OCI-LY1 (cell line): ENCODE data around the gene PDGFA.

Experiments
- H2AFZ ChIP-seq: fragments of 200-600 bp; sonication (generic), shearing (Covaris generic); 2 replicates; pipeline ENCODE4 v1.6.0; 2014; ENCODE audit warnings: antibody characterized with exemption, mild to moderate bottlenecking, low read length
- H3F3A ChIP-seq: fragments of 200-600 bp; sonication (generic), shearing (Covaris generic); 2 replicates; pipeline ENCODE4 v1.6.0; 2014; ENCODE audit warnings: mild to moderate bottlenecking, antibody characterized with exemption, low read length, moderate library complexity; ENCODE audit not compliant: insufficient read depth
- H3K27ac ChIP-seq: fragments of 200-600 bp; sonication (generic); 2 replicates; pipeline ENCODE4 v1.5.1; 2014; ENCODE audit warnings: low read length, mixed run types, mild to moderate bottlenecking, low read depth; ENCODE audit not compliant: poor library complexity, severe bottlenecking
- H3K27me3 ChIP-seq: fragments of 200-600 bp; sonication (generic); 2 replicates; pipeline ENCODE4 v1.6.0; 2014; ENCODE audit warnings: antibody characterized with exemption, mild to moderate bottlenecking, low read length, moderate library complexity; ENCODE audit not compliant: insufficient read depth
- H3K36me3 ChIP-seq: fragments of 200-600 bp; sonication (generic); 2 replicates; pipeline ENCODE4 v1.6.1; 2014; ENCODE audit warnings: mild to moderate bottlenecking, antibody characterized with exemption, low read length, moderate library complexity, mixed read lengths; ENCODE audit not compliant: insufficient read depth
- H3K4me1 ChIP-seq: fragments of 200-600 bp; sonication (generic); 2 replicates; pipeline ENCODE4 v1.5.1; 2014; ENCODE audit warnings: mild to moderate bottlenecking, low read length, moderate library complexity; ENCODE audit not compliant: insufficient read depth, severe bottlenecking
- H3K4me2 ChIP-seq: fragments of 200-600 bp; sonication (generic), shearing (Covaris generic); 2 replicates; pipeline ENCODE4 v1.6.1; 2014; ENCODE audit warnings: low read length
- H3K4me3 ChIP-seq: fragments of 200-600 bp; sonication (generic); 2 replicates; pipeline ENCODE4 v1.5.1; 2014; ENCODE audit warnings: low read length, low read depth, mild to moderate bottlenecking, mixed read lengths; ENCODE audit not compliant: poor library complexity, severe bottlenecking
- H3K79me2 ChIP-seq: fragments of 200-600 bp; shearing (Covaris generic); 2 replicates; pipeline ENCODE4 v1.6.1; 2016; ENCODE audit warnings: mixed run types, low read length, mixed read lengths; ENCODE audit not compliant: insufficient read depth
- H3K9ac ChIP-seq: fragments of 200-600 bp; sonication (generic), shearing (Covaris generic); 2 replicates; pipeline ENCODE4 v1.6.1; 2014; ENCODE audit warnings: mild to moderate bottlenecking, low read length, mixed read lengths
- H3K9me2 ChIP-seq: fragments of 200-600 bp; sonication (generic), shearing (Covaris generic); 2 replicates; pipeline ENCODE4 v1.6.1; 2014; ENCODE audit warnings: low read depth, mild to moderate bottlenecking, low read length, mixed read lengths
- H3K9me3 ChIP-seq: fragments of 200-600 bp; shearing (Covaris generic); 2 replicates; pipeline ENCODE4 v1.6.1; 2014; ENCODE audit warnings: low read length, mixed read lengths
- H4K20me1 ChIP-seq: fragments of 200-600 bp; sonication (generic), shearing (Covaris generic); 2 replicates; pipeline ENCODE4 v1.6.0; 2016; ENCODE audit warnings: mild to moderate bottlenecking, low read length; ENCODE audit not compliant: insufficient read depth
- EZH2 ChIP-seq: fragments of 200-600 bp; sonication (generic), shearing (Covaris generic); IDR thresholded peaks from 2 replicates; pipeline ENCODE4 v1.8.0; 2017; ENCODE audit warnings: borderline replicate concordance, mixed run types, mild to moderate bottlenecking, antibody characterized with exemption, low read length, moderate library complexity, mixed read lengths
- TF ChIP-seq, protein P1 (sequence below): fragments of 200-600 bp; sonication (generic), shearing (Covaris generic); IDR thresholded peaks from 2 replicates; pipeline ENCODE4 v1.5.1; 2017; ENCODE audit warnings: mild to moderate bottlenecking, antibody characterized with exemption, low read length, moderate library complexity, mixed read lengths

Gene PDGFA

DNA sequence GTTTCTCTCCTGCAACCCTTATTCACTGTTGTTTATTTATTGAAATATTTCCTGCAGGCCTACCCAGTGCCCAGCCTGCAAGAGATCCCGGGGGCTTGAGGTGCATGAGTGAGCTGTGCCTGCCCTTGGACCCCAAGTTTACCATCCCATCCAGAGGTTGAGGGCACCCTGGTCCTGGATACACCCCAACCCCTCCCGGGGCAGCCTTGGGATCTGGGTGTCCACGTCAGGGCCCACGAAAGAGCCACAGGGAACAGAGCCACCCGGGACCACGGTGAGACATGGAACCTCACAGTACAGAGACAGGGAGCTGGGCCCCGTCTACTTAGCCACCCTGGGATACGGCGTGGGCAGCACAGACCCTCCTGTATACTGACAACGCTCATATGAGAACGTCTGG, 28.8 kb upstream of the PDGFA start:
- Histone ChIP-seq H3K36me3 (no peaks in the 10 kb centered on the region), H3K27ac (no peak overlapping the region), H3K9me3 (no peaks in the 10 kb centered on the region), H4K20me1 (no peaks in the 10 kb centered on the region), H3K4me2 (no peak overlapping the region), H3K4me3 (no peak overlapping the region), H3K9ac (no peak overlapping the region), H3K9me2 (no peaks in the 10 kb centered on the region), H3K27me3 (no peaks in the 10 kb centered on the region; the same call in 1 of the 2 replicates), H3K79me2 (no peaks in the 10 kb centered on the region), H3K4me1 (no peaks in the 10 kb centered on the region), H2AFZ (no peak overlapping the region), H3F3A (no peaks in the 10 kb centered on the region)
- TF ChIP-seq EZH2, result no peak
- TF ChIP-seq, protein P1, sequence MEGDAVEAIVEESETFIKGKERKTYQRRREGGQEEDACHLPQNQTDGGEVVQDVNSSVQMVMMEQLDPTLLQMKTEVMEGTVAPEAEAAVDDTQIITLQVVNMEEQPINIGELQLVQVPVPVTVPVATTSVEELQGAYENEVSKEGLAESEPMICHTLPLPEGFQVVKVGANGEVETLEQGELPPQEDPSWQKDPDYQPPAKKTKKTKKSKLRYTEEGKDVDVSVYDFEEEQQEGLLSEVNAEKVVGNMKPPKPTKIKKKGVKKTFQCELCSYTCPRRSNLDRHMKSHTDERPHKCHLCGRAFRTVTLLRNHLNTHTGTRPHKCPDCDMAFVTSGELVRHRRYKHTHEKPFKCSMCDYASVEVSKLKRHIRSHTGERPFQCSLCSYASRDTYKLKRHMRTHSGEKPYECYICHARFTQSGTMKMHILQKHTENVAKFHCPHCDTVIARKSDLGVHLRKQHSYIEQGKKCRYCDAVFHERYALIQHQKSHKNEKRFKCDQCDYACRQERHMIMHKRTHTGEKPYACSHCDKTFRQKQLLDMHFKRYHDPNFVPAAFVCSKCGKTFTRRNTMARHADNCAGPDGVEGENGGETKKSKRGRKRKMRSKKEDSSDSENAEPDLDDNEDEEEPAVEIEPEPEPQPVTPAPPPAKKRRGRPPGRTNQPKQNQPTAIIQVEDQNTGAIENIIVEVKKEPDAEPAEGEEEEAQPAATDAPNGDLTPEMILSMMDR, result no peak

DNA sequence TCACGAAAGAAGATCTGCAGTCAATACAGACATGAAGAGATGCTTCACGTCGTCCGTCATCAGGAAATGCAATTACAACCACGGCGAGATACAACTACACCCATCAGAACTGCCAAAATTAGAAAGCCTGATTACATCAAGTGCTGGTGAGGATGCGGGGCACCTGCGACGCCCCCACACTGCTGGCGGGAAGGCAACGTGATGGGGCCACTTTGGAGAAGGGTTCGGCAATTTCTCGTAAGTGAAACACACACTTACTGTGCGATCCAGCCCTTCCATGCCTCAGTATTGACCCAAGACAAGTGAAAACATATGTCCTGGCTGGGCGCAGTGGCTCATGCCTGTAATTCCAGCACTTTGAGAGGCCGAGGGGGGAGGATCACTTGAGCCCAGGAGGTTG, 25.8 kb upstream of the PDGFA start:
- no peaks in the 10 kb centered on the region for H3K36me3 ChIP-seq
- H3K4me1 ChIP-seq, result no peaks in the 10 kb centered on the region
- H3K79me2 ChIP-seq, result no peaks in the 10 kb centered on the region
- H3K27me3 ChIP-seq, result no peaks in the 10 kb centered on the region; the same call in 1 of the 2 replicates
- no peak for TF ChIP-seq EZH2
- TF ChIP-seq, protein P1, result no peak
- no peaks in the 10 kb centered on the region for H3K9me3 ChIP-seq
- H4K20me1 ChIP-seq, result no peaks in the 10 kb centered on the region
- no peak overlapping the region for H3K9ac ChIP-seq
- H3K9me2 ChIP-seq, result no peaks in the 10 kb centered on the region
- no peaks in the 10 kb centered on the region for H3F3A ChIP-seq
- no peak overlapping the region for H3K4me2 ChIP-seq
- H3K4me3 ChIP-seq, result no peak overlapping the region
- no peak overlapping the region for H2AFZ ChIP-seq
- H3K27ac ChIP-seq, result no peak overlapping the region

DNA sequence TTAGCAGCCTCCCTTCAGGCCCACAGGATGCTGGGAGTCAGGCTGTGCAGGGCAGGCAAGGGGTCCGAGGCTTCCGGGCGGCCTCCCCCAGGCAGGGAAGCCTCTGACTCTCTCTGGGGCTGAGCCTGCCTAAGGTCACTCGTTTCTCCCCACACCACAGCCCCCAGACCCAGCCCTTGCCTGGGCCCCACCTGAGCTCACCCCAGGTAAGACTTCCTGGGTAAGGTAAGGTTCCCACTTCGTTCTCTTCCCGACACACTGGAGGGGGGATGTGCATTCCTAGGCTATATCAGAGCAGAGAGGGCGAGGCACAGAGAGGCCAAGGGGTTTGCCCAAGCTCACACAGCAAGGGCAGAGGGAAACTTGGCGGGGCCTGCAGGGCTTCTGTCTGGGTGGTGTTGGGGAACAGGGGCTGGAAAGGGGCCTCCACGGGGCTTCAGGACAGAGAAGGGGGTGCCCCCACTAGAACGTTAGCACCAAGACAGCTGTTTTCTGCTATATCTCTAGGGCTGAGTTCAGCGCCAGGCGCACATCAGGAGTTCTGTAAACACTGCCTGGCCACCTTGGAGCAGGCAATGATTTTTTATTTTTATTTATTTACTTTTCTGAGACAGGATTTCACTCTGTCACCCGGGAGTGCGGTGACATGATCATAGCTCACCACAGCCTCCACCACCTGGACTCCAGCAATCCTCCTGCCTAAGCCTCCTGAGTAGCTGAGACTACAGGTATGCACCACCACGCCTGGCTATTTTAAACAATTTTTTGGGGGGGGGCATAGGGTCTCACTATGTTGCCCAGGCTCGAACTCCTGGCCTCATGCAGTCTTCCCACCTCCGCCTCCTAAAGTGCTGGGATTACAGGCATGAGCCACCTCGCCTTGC, 24.9 kb upstream of the PDGFA start:
- no peak overlapping the region for H3K27ac ChIP-seq
- no peak overlapping the region for H3K9ac ChIP-seq
- H3K4me1 ChIP-seq, result no peaks in the 10 kb centered on the region
- no peaks in the 10 kb centered on the region for H3K36me3 ChIP-seq
- H3K4me2 ChIP-seq, result no peak overlapping the region
- H4K20me1 ChIP-seq, result no peaks in the 10 kb centered on the region
- no peak overlapping the region for H3K4me3 ChIP-seq
- TF ChIP-seq EZH2, result no peak
- TF ChIP-seq, protein P1, result no peak
- no peak overlapping the region for H2AFZ ChIP-seq
- no peaks in the 10 kb centered on the region; the same call in 1 of the 2 replicates for H3K27me3 ChIP-seq
- H3K9me2 ChIP-seq, result no peaks in the 10 kb centered on the region
- H3K9me3 ChIP-seq, result no peaks in the 10 kb centered on the region
- H3F3A ChIP-seq, result no peaks in the 10 kb centered on the region
- no peaks in the 10 kb centered on the region for H3K79me2 ChIP-seq
